ENCODE data around the gene CDKN2B.

CDKN2B gene

DNA sequence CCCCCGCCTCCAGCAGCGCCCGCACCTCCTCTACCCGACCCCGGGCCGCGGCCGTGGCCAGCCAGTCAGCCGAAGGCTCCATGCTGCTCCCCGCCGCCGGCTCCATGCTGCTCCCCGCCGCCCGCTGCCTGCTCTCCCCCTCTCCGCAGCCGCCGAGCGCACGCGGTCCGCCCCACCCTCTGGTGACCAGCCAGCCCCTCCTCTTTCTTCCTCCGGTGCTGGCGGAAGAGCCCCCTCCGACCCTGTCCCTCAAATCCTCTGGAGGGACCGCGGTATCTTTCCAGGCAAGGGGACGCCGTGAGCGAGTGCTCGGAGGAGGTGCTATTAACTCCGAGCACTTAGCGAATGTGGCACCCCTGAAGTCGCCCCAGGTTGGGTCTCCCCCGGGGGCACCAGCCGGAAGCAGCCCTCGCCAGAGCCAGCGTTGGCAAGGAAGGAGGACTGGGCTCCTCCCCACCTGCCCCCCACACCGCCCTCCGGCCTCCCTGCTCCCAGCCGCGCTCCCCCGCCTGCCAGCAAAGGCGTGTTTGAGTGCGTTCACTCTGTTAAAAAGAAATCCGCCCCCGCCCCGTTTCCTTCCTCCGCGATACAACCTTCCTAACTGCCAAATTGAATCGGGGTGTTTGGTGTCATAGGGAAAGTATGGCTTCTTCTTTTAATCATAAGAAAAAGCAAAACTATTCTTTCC, 34.2 kb downstream of the CDKN2B start:
- Histone ChIP-seq H3K27ac (no peak overlapping the region), H3K4me3 (peak overlapping the region; percentile 70)
- TF ChIP-seq, protein P1, sequence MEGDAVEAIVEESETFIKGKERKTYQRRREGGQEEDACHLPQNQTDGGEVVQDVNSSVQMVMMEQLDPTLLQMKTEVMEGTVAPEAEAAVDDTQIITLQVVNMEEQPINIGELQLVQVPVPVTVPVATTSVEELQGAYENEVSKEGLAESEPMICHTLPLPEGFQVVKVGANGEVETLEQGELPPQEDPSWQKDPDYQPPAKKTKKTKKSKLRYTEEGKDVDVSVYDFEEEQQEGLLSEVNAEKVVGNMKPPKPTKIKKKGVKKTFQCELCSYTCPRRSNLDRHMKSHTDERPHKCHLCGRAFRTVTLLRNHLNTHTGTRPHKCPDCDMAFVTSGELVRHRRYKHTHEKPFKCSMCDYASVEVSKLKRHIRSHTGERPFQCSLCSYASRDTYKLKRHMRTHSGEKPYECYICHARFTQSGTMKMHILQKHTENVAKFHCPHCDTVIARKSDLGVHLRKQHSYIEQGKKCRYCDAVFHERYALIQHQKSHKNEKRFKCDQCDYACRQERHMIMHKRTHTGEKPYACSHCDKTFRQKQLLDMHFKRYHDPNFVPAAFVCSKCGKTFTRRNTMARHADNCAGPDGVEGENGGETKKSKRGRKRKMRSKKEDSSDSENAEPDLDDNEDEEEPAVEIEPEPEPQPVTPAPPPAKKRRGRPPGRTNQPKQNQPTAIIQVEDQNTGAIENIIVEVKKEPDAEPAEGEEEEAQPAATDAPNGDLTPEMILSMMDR (IDR thresholded peaks at IDR 0.05), result no peak
- no peak for DNase-seq (ENCODE audit: low spot score)

DNA sequence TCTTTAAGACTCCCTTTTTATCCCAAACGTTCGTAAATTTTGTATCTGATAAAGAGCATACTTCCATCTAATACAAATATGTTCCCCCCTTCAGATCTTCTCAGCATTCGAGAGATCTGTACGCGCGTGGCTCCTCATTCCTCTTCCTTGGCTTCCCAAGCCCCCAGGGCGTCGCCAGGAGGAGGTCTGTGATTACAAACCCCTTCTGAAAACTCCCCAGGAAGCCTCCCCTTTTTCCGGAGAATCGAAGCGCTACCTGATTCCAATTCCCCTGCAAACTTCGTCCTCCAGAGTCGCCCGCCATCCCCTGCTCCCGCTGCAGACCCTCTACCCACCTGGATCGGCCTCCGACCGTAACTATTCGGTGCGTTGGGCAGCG, 34.8 kb downstream of the CDKN2B start:
- no peak for DNase-seq (ENCODE audit: low spot score)
- peak overlapping the region; percentile 70 for H3K4me3 ChIP-seq
- TF ChIP-seq, protein P1 (IDR thresholded peaks at IDR 0.05), result no peak
- no peak overlapping the region for H3K27ac ChIP-seq

DNA sequence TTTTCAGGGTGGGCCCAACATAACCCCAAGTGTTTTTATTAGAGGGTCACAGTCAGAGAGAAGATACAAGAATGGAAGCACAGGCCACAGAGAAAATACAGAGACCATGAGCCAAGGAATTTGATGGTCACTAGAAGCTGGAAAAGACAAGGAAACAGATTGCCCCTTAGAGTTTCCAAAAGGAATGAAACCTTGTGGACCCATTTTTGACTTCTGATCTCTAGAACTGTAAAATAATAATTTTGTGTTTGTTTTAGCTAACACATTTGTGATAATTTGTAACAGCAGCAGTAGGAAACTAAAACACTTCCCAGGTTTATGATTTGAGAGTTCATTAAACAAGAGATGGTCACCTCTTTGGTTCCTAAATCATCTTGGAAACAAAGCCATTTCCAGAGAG, 36.7 kb downstream of the CDKN2B start:
- TF ChIP-seq, protein P1 (IDR thresholded peaks at IDR 0.05), result no peak
- H3K4me3 ChIP-seq, result no peak overlapping the region
- H3K27ac ChIP-seq, result no peak overlapping the region
- DNase-seq (ENCODE audit: low spot score), result no peak

DNA sequence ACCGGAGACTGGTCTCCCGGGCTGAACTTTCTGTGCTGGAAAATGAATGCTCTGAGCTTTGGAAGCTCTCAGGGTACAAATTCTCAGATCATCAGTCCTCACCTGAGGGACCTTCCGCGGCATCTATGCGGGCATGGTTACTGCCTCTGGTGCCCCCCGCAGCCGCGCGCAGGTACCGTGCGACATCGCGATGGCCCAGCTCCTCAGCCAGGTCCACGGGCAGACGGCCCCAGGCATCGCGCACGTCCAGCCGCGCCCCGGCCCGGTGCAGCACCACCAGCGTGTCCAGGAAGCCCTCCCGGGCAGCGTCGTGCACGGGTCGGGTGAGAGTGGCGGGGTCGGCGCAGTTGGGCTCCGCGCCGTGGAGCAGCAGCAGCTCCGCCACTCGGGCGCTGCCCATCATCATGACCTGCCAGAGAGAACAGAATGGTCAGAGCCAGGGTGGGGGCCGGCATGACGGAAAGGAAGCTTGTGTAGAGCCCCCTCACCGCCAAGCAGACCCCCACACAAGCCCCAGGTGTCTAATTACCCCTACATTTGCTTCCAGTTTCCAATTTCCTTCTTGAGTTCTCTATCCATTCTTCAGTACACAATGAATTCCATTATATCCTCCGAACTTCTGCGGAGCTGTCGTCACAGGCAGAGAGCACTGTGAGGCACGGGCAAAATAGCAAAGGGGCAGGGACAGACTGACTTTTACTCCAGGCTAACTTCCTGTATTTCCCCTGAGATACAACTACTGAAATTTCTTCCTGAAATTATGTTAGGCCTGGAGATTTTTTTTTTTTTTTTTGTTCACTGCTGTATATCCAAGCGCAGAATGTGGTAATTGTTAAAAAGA, 38.1 kb downstream of the CDKN2B start:
- DNase-seq (ENCODE audit: low spot score), result no peak
- H3K27ac ChIP-seq, result no peak overlapping the region
- TF ChIP-seq, protein P1 (IDR thresholded peaks at IDR 0.05), result no peak
- H3K4me3 ChIP-seq, result no peak overlapping the region

DNA sequence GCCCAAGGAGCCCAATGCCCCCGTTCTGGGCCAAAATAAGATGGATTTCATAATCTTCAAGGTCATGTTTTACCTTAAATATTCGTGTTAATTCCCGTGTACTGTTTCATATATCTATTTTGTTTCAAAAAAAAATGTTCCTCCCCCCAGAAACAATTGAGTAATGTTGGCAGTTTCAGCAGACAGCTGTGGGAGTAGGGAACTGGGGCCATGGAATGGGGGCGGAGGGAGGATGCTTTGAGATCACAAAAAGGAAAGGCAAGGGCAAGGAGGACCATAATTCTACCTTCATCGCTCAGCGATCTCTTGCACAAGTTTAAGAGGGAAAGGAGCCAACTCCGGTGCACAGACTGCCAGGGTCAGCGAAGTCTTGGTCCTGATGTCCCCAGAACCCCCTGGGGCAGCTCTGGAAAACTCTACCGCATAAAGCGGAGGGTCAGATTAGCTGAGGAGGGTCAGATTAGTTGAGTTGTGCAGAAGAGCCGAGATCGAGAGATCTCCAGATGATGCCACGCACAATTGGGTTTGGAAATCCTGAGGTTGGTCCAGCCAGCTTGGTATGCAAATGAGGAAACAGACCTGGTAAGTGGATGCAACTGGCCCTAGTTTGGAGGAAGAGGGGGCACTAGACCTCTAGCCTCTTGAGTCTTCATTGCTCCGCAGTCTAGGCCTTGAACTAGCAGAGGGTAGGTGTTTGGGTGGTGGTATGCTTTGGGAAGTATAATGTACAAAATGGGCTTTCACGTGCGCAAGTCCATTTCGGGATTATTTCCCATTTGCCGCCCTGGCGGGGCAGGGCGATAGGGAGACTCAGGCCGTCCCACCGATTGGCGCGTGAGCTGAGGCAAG, 38.9 kb downstream of the CDKN2B start:
- TF ChIP-seq, protein P1 (IDR thresholded peaks at IDR 0.05), result no peak
- H3K27ac ChIP-seq, result no peak overlapping the region
- DNase-seq (ENCODE audit: low spot score), result no peak
- H3K4me3 ChIP-seq, result no peak overlapping the region

DNA sequence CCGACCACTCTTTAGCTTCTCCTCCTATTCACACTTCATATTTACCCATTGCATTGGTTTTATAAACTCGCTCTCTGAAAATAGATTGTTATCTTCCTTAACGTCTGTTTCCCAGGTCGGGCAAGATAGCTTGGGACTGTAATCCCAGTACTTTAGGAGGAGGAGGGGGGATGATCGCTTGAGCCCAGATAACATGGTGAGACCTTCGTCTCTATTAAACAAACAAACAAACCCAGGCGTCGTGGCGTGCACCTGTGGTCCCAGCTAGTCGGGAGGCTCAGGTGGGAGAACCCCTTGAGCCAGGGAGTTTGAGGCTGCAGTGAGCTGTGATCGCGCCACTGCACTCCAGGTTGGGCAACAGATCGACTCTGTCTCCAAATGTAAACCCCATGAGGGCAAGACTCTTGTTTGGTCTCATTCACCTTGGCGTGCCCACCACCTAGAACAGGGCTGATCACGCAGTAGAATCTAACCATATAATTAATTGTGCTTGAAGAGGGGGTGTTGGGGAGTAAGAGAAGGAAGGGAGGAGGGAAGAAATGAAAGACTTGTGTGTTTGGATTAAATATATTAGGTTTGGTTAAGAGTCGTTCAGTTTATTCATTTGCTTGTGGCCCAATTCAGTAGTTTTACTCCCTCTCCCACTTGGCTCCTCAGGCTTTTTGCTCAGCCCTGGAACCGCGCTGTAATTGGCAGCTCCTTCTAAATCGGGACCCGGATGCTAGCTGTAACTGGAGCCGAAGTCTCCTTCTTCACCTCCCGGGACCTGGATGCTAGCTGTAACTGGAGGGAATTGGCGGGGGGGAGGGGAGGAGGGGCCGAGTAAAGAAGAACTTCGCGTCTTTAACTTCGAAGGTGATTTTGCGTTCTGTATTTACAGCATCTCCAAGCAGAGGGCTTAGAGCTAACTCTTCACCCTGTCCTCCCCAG, 39.8 kb downstream of the CDKN2B start:
- Histone ChIP-seq H3K27ac (no peak overlapping the region), H3K4me3 (no peak overlapping the region)
- TF ChIP-seq, protein P1 (IDR thresholded peaks at IDR 0.05), result no peak
- DNase-seq (ENCODE audit: low spot score), result no peak
